HUES48 (cell line): Measurements from ENCODE around the gene PARN.
"Not testable (repeated sequence)": the region's sequence is repeated elsewhere in the genome, so short reads cannot be mapped to it uniquely, and the experiment has no call there.

Experiments
- H3K27ac ChIP-seq: one replicate; pipeline ENCODE4 v1.7.0; 2013; ENCODE audit warnings: low read depth, low read length, inconsistent platforms
- H3K27me3 ChIP-seq: 2 replicates; pipeline ENCODE4 v1.6.1; 2013; ENCODE audit warnings: mild to moderate bottlenecking, low read length; ENCODE audit not compliant: control insufficient read depth, insufficient read depth
- H3K36me3 ChIP-seq: 2 replicates; pipeline ENCODE4 v1.6.1; 2013; ENCODE audit warnings: low read length; ENCODE audit not compliant: control insufficient read depth, insufficient read depth
- H3K4me1 ChIP-seq: 2 replicates; pipeline ENCODE4 v1.6.1; 2013; ENCODE audit warnings: mild to moderate bottlenecking, low read length; ENCODE audit not compliant: control insufficient read depth, insufficient read depth
- H3K4me3 ChIP-seq: 2 replicates; pipeline ENCODE4 v1.5.1; 2013; ENCODE audit warnings: mild to moderate bottlenecking, low read depth, low read length
- H3K9ac ChIP-seq: 2 replicates; pipeline ENCODE4 v1.6.1; 2013; ENCODE audit warnings: mild to moderate bottlenecking, low read depth, low read length, moderate library complexity
- H3K9me3 ChIP-seq: 2 replicates; pipeline ENCODE4 v1.6.1; 2013; ENCODE audit warnings: low read length; ENCODE audit not compliant: control insufficient read depth, insufficient read depth

Gene PARN

DNA sequence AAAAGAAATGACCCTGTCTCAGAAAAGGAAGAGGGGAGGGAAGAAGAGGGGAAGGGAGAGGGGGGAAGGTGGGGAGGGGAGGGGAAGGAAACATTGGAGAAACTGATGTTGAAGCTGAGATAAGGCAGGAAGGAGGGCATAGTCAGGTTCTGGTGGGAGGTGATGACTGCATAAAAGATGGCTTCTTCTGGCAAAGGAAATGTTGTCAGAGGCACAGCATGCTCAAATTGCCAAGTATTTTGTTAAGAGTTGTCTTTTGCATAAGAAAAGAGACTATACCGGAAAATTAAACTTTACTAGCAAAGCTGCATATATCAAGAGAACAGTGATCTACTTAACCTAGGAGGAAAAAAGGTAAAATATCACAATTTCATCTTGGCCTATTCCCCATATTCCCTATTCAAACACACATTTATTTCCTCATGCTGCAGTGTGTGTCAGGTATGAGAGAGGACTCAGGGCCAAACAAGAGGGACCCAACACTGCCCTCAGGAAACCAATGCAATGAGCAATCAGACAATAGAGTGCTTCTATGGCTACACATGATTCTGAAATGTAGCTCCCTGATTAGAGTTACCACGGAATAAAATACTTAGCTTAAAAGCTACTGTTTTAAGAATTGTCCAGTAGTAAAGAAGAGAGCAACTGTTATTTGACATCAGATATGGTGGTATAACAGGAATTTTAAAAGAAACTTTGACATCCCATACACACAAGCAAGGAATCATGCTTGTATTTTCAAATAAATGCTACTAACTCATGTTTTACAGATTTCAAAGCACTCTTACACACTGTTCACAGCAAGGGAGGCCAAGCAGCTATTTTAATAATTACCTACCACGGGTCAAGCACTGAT is 80.9 kb downstream of the PARN start:
- H3K27me3 ChIP-seq, result no peaks in the 10 kb centered on the region
- H3K36me3 ChIP-seq, result peaks cover 34% of the 10 kb centered on the region
- no peaks in the 10 kb centered on the region for H3K9me3 ChIP-seq
- H3K27ac ChIP-seq, result peak overlapping the region; percentile 76
- H3K9ac ChIP-seq, result peak overlapping the region; percentile 5; the same call in 1 of the 2 replicates
- H3K4me1 ChIP-seq, result peaks cover 14% of the 10 kb centered on the region
- H3K4me3 ChIP-seq, result no peak overlapping the region

DNA sequence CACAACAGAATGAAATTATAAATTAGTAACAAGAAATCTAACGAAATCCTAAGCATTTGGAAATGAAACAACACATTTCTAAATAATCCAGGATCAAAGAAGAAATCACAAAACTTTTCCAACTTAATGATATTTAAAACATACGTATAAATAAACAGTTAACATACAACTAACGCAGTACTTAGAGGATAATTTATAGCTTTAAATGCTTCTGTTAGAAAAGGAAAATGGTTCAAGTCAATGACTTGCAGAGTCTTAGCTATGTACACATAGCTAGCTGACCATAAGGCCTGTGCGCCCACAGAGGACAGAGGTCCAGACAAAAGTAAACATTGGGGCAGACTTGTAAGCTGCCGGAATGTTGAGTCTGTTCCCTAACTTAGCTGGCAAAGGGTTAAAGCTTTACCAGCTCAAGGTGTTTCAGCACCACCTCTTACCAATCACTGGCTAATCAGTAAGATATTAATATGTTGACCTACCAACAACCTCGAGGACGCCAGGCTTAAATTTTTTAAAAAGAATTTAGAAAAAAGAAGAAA is 84.6 kb downstream of the PARN start:
- Histone ChIP-seq H3K4me1 (peaks cover 14% of the 10 kb centered on the region), H3K4me3 (no peak overlapping the region), H3K27me3 (no peaks in the 10 kb centered on the region), H3K9me3 (no peaks in the 10 kb centered on the region), H3K36me3 (peaks cover 6% of the 10 kb centered on the region; the same call in 1 of the 2 replicates), H3K27ac (no peak overlapping the region), H3K9ac (no peak overlapping the region)

DNA sequence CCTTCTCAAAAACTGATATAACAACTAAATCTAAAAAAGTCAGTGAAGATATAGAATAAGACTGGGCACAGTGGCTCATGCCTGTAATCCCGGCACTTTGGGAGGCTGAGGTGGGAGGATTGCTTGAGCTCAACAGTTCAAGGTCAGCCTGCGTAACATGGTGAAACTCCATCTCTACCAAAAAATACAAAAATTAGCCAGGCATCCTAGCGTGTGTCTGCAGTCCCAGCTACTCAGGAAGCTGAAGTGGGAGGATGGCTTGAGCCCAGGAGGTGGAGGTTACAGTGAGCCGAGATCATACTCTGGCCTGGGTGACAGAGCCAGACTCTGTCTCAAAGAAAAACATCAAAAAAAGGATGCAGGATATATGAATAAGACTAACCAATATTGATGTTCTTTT is 85.2 kb downstream of the PARN start:
- H3K27ac ChIP-seq, H3K9ac ChIP-seq, H3K4me3 ChIP-seq, H3K27me3 ChIP-seq, H3K36me3 ChIP-seq, H3K9me3 ChIP-seq: not testable (repeated sequence)
- peaks cover 13% of the 10 kb centered on the region for H3K4me1 ChIP-seq

DNA sequence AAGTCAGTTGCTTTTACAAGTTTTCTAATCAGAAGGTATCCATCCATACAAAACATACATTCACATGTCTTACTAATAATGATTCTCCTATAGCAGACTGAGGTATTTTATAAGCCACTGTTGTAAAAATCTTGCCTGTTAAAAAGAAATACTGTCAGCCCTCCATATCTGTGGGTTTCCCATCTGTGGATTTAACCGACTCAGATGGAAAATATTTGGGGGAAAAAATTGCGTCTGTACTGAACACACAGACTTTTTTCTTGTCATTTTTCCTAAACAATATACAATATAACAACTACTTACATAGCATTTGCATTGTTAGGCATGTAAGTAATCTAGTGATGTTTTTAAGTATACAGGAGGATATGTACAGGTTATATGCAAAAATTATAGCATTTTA is 90.4 kb downstream of the PARN start:
- Histone ChIP-seq H3K4me1 (no peaks in the 10 kb centered on the region), H3K9ac (no peak overlapping the region), H3K36me3 (no peaks in the 10 kb centered on the region), H3K9me3 (no peaks in the 10 kb centered on the region), H3K4me3 (no peak overlapping the region), H3K27ac (no peak overlapping the region), H3K27me3 (no peaks in the 10 kb centered on the region)

DNA sequence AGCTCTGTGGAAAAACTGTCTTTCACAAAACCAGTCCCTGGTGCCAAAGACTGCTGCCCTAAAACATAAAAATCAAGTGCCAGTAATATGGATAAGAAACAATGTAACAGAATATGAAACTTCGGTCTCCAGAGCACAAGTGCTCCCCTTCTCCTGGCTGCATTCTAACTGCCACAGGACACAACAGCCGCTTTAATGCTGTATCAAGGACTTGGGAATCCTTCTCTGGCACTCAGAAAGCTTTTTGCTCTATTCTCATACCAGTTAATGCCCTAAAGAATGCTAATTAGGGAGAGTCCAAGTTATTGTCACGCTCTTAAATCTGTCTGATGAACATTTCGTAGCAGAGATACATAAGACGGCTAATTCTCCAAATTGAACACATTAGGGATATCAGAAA is 90.9 kb downstream of the PARN start:
- Histone ChIP-seq H3K27me3 (no peaks in the 10 kb centered on the region), H3K4me3 (no peak overlapping the region), H3K4me1 (no peaks in the 10 kb centered on the region), H3K9me3 (no peaks in the 10 kb centered on the region), H3K9ac (no peak overlapping the region), H3K36me3 (no peaks in the 10 kb centered on the region), H3K27ac (no peak overlapping the region)

DNA sequence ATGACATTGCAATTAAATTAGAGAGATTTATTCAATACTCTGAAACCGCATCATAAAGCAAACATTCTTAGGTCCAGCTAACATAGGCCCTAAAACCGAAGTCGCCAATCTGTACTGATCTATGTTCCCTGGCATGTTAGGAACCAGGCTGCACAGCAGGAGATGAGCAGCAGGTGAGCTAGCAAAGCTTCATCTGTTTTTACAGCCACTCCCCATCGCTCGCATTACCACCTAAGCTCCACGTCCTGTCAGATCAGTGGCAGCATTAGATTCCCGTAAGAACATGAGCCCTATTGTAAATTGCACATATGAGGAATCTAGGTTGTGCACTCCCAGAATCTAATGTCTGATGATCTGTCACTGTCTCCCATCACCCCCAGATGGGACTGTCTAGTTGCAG is 91.5 kb downstream of the PARN start:
- Histone ChIP-seq H3K9me3 (0 out of 2 replicates have a peak, but pooled peaks cover 4% of the 10 kb centered on the region), H3K4me3 (no peak overlapping the region), H3K36me3 (no peaks in the 10 kb centered on the region), H3K4me1 (no peaks in the 10 kb centered on the region), H3K9ac (no peak overlapping the region), H3K27ac (no peak overlapping the region), H3K27me3 (no peaks in the 10 kb centered on the region)

DNA sequence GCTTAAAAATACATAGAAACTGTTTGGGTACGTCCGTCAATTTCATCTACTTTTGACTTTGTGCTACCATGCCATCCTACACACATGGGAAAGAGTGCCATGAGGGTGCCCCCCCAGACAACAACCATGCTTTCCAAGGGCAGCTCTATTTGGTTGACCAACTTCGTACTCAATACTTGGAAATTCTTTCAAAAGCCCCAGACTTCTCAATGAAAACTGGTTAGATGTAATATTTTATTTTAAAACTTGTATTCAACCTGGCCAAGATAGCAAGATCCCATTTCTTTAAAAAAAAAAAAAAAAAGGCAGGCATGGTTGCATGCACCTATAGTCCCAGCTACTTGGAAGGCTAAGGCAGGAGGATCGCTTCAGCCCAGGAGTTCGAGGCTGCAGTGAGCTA is 98.4 kb downstream of the PARN start:
- Histone ChIP-seq H3K4me3 (no peak overlapping the region), H3K9me3 (0 out of 2 replicates have a peak, but pooled peaks cover 4% of the 10 kb centered on the region), H3K27me3 (no peaks in the 10 kb centered on the region), H3K36me3 (no peaks in the 10 kb centered on the region), H3K4me1 (peaks cover 14% of the 10 kb centered on the region), H3K27ac (no peak overlapping the region), H3K9ac (no peak overlapping the region)

DNA sequence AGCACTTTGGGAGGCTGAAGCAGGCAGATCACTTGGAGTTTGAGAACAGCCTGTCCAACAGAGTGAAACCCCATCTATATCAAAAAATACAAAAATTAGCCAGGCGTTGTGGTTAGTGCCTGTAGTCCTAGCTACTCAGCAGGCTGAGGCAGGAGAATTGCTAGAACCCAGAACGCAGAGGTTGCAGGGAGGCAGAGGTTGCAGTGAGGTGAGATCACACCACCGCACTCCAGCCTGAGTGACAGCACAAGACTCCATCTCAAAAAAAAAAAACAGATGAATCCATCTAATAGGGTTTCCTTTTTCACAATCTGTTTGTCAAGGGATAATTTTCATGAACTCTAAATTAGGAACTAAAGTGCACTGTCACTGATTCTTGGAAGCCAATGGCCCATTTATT is 99.0 kb downstream of the PARN start:
- H3K27me3 ChIP-seq, result no peaks in the 10 kb centered on the region
- H3K4me3 ChIP-seq, result no peak overlapping the region
- H3K4me1 ChIP-seq, result peaks cover 14% of the 10 kb centered on the region
- no peak overlapping the region for H3K9ac ChIP-seq
- no peak overlapping the region for H3K27ac ChIP-seq
- no peaks in the 10 kb centered on the region for H3K36me3 ChIP-seq
- 0 out of 2 replicates have a peak, but pooled peaks cover 4% of the 10 kb centered on the region for H3K9me3 ChIP-seq

DNA sequence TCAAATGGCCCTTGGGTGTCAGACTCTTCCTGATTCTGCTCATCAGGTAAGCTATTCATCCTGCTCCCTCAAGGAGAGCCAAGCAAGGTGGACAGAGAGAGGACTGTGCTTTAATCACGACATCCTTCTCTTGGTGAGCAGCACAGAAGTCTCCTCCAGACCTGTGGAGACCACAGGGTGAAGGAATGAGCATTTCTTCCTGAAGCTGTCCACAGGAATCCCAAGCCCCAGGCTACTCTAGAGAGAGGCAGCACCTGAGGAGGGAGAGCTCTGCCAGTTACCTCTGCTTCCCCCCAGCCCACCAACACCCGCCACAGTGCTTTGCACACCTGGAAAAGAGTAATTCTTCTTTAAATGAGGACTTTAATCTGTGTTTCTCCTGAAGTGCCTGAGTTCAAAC is 100.0 kb downstream of the PARN start:
- no peaks in the 10 kb centered on the region for H3K36me3 ChIP-seq
- no peak overlapping the region for H3K9ac ChIP-seq
- H3K27me3 ChIP-seq, result no peaks in the 10 kb centered on the region

DNA sequence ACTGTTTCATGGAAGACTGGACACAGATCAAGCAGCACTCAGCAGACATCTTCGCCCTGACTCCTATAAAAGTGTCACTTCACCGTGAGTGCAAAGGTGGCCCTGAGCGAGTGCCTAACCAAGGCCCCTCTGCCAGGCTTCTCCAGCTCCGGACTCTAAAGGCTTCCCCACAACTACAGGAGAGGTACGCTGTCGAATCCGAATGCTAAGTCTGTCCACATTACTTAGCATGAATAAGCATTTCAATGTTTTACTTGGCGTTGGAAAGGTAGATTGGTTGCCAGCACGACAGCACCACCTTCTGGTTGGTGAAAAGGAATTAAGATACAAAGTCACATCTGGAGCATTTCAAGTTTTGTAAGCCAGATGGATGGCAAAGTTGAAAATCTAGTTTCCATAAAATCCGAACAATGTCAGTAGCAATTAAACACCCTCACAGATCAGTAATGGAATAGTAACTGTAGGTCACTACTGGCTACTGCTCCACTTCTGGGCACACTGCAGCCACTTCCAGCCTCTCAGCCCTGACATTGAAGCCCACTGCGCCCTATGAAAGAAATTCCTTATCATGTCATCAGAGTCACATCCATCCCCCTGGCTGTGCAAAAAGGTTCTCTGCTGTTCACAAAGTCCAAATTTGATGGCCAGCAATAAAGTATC is 100.9 kb downstream of the PARN start:
- Histone ChIP-seq H3K27ac (peak overlapping the region; percentile 40), H3K4me1 (peaks cover 27% of the 10 kb centered on the region), H3K9me3 (0 out of 2 replicates have a peak, but pooled peaks cover 4% of the 10 kb centered on the region), H3K4me3 (0 out of 2 replicates have a peak overlapping the region, but pooled peaks have one; percentile 0), H3K27me3 (no peaks in the 10 kb centered on the region), H3K36me3 (no peaks in the 10 kb centered on the region), H3K9ac (no peak overlapping the region)

More for the DNA sequence above, 100.0 kb downstream of the PARN start:
- Histone ChIP-seq H3K27ac (no peak overlapping the region), H3K4me3 (no peak overlapping the region), H3K9me3 (0 out of 2 replicates have a peak, but pooled peaks cover 4% of the 10 kb centered on the region), H3K4me1 (peaks cover 20% of the 10 kb centered on the region)

DNA sequence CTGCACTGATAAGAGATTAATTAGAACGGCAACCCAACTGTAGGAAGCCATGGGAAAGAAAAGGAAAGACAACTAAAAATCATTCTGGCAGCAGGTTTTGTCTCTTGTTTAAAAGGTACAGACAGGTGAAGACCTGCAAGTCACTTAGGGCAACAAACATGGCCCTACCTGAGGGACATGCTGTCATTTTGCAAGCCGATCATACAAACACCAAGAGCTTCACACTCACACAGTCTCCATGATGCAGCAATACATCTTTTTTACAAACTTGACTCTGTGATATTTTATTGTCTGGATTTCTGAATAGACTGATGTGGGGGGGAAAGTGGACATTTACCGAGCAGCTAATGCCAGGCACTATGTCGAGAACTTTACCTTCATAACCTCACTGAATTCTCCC is 101.8 kb downstream of the PARN start:
- H3K9ac ChIP-seq, result no peak overlapping the region
- no peak overlapping the region for H3K4me3 ChIP-seq
- no peaks in the 10 kb centered on the region for H3K9me3 ChIP-seq
- H3K27ac ChIP-seq, result no peak overlapping the region
- peaks cover 35% of the 10 kb centered on the region for H3K4me1 ChIP-seq
- H3K36me3 ChIP-seq, result no peaks in the 10 kb centered on the region
- no peaks in the 10 kb centered on the region for H3K27me3 ChIP-seq
